Activated CD4-positive, alpha-beta T cell treated with anti-CD3 and anti-CD28 coated beads, Interleukin-2, amount 50 U/mL, for 48 hours (primary cell): ENCODE measurements around the gene HYCC1.
A peak's percentile ranks its signal among the peaks of the same experiment; 100 is the strongest.
"Not testable (repeated sequence)": the region's sequence is repeated elsewhere in the genome, so short reads cannot be mapped to it uniquely, and the experiment has no call there.

Experiments used
- DNase-seq, 2 experiments: peaks; one replicate each; pipeline ENCODE4 v3.0.0-alpha.2; 2020

Gene HYCC1

GRCh38 chr7:23013715-23014649 lies at the start of gene HYCC1:
TSS of gene HYCC1 (minus strand) at chr7:23014130. CDS start at chr7:22991111, 23,019 bp downstream.
- DNase-seq: peak; percentile 99

- DNase-seq: peak in 1 of 2 experiments; percentile 3
Observed at GRCh38 chr7:23062452-23062851, 48.5 kb upstream of the HYCC1 start.

- no peak for DNase-seq
Observed at GRCh38 chr7:23061327-23061726, 47.4 kb upstream of the HYCC1 start.

GRCh38 chr7:23058408-23059096 lies 44.6 kb upstream of the HYCC1 start:
- no peak for DNase-seq

GRCh38 chr7:23055582-23056178 lies 41.8 kb upstream of the HYCC1 start:
- peak; percentile 45 to 64 for DNase-seq

GRCh38 chr7:23051124-23051485 lies 37.2 kb upstream of the HYCC1 start:
- peak; percentile 4 to 6 for DNase-seq

- DNase-seq: not testable (repeated sequence)
Observed at GRCh38 chr7:23046336-23046735, 32.4 kb upstream of the HYCC1 start.

GRCh38 chr7:23045086-23045485 lies 31.2 kb upstream of the HYCC1 start:
- DNase-seq: not testable (repeated sequence)

GRCh38 chr7:23044581-23044980 lies 30.7 kb upstream of the HYCC1 start:
- no peak for DNase-seq

GRCh38 chr7:23043441-23043840 lies 29.5 kb upstream of the HYCC1 start:
- DNase-seq: no peak

GRCh38 chr7:23039674-23040073 lies 25.7 kb upstream of the HYCC1 start:
- not testable (repeated sequence) for DNase-seq

- DNase-seq: not testable (repeated sequence)
Observed at GRCh38 chr7:23035542-23036371, 21.8 kb upstream of the HYCC1 start.

GRCh38 chr7:23027261-23027660 lies 13.3 kb upstream of the HYCC1 start:
- no peak for DNase-seq

- no peak for DNase-seq
Observed at GRCh38 chr7:23026164-23026563, 12.2 kb upstream of the HYCC1 start.

- DNase-seq: no peak
Observed at GRCh38 chr7:23024454-23024853, 10.5 kb upstream of the HYCC1 start.

GRCh38 chr7:23022851-23023250 lies 8.9 kb upstream of the HYCC1 start:
- DNase-seq: no peak

- DNase-seq: no peak
Observed at GRCh38 chr7:23022258-23022769, 8.4 kb upstream of the HYCC1 start.

GRCh38 chr7:23021596-23021995 lies 7.7 kb upstream of the HYCC1 start:
- DNase-seq: no peak

- peak; percentile 16 to 26 for DNase-seq
Observed at GRCh38 chr7:23020742-23021401, 6.9 kb upstream of the HYCC1 start.

- DNase-seq: no peak
Observed at GRCh38 chr7:23018750-23019149, 4.8 kb upstream of the HYCC1 start.

GRCh38 chr7:23017309-23017708 lies 3.4 kb upstream of the HYCC1 start:
- no peak for DNase-seq
